Panc1 (cell line): ENCODE measurements around the gene NXPH2. TPM values are rescaled to one million over a fixed set of nuclear protein-coding genes. Genes with fewer than 3 reads are reported as not detected.
A peak's percentile ranks its signal among the peaks of the same experiment; 100 is the strongest.

Experiments
- ATAC-seq: fragments of 200-7000 bp; cut with Tn5 transposase; 2 replicates; pipeline ENCODE4 v1.9.1; 2020; ENCODE audit warnings: mild to moderate bottlenecking, moderate library complexity
- BruUV-seq: library from RNA; stranded (reverse); fragments of 400-500 nt; replicated peaks from 2 replicates; lab custom pipeline; 2021; lab: Mats Ljungman, UMichigan
- CTCF ChIA-PET: fragments of 300-600 bp; sonication (Branson Sonifier 250); formaldehyde crosslinking; loops from one replicate; lab custom pipeline; 2022; ENCODE audit warnings: antibody characterized with exemption; lab: Charles Lee
- POLR2A ChIA-PET: fragments of 300-600 bp; sonication (Branson Sonifier 250); formaldehyde crosslinking; loops from one replicate; lab custom pipeline; 2022; ENCODE audit warnings: antibody characterized with exemption; lab: Charles Lee
- DNase-seq: peaks from one replicate; pipeline ENCODE4 v3.0.0-alpha.2; 2010; ENCODE audit warnings: low read depth, low spot score
- H3K27ac ChIP-seq: 2 replicates; pipeline ENCODE4 v1.5.1; 2011; ENCODE audit warnings: mild to moderate bottlenecking, low read length, inconsistent platforms
- H3K27me3 ChIP-seq: fragments of 200-500 bp; sonication (Bioruptor generic); 2 replicates; pipeline ENCODE4 v1.6.0; 2014; ENCODE audit warnings: low read length, inconsistent platforms; ENCODE audit not compliant: control insufficient read depth, insufficient read depth
- H3K36me3 ChIP-seq: fragments of 200-500 bp; sonication (Bioruptor generic); 2 replicates; pipeline ENCODE4 v1.5.1; 2014; ENCODE audit warnings: inconsistent platforms, mild to moderate bottlenecking, low read length, moderate library complexity; ENCODE audit not compliant: control insufficient read depth, insufficient read depth
- H3K4me1 ChIP-seq: 2 replicates; pipeline ENCODE4 v1.5.1; 2011; ENCODE audit warnings: inconsistent platforms, mild to moderate bottlenecking, low read length, moderate library complexity; ENCODE audit not compliant: control insufficient read depth, insufficient read depth
- H3K4me3 ChIP-seq, 2 experiments: 2 replicates each; pipeline ENCODE4 v1.5.1; 2011 to 2012; ENCODE audit warnings: low read depth in 2 of 2, low read length in 2 of 2, mild to moderate bottlenecking in 2 of 2, inconsistent platforms in 1 of 2, moderate library complexity in 1 of 2
- H3K9me3 ChIP-seq: fragments of 200-500 bp; sonication (Bioruptor generic); 2 replicates; pipeline ENCODE4 v1.5.1; 2014; ENCODE audit warnings: low read depth, mild to moderate bottlenecking, inconsistent platforms, low read length, moderate library complexity; ENCODE audit not compliant: control insufficient read depth, insufficient read depth
- CTCF ChIP-seq: fragments of 450-650 bp; IDR thresholded peaks from 2 replicates; pipeline ENCODE4 v1.5.1; 2017; ENCODE audit warnings: mild to moderate bottlenecking
- POLR2AphosphoS5 ChIP-seq: IDR thresholded peaks from 2 replicates; pipeline ENCODE4 v1.6.1; 2012; ENCODE audit warnings: mild to moderate bottlenecking, low read depth, low read length, moderate library complexity
- SIN3A ChIP-seq: IDR thresholded peaks from 2 replicates; pipeline ENCODE4 v1.6.1; 2012; ENCODE audit warnings: low read depth, mild to moderate bottlenecking, low read length, moderate library complexity, borderline replicate concordance; ENCODE audit not compliant: insufficient read depth
- TCF7L2 ChIP-seq: IDR thresholded peaks from 2 replicates; pipeline ENCODE4 v1.6.1; 2011; ENCODE audit warnings: mild to moderate bottlenecking, low read depth, low read length, inconsistent platforms
- in situ Hi-C: cut with HindIII; loops from 2 replicates; pipeline ENCODE4 v1.10.0; 2016; ENCODE audit warnings: low sequenced_read_pairs, low pct_unique_long_range_greater_than_20kb
- intact Hi-C: fragments of 100-400 bp; cut with micrococcal nuclease; formaldehyde crosslinking; loops from one replicate; pipeline ENCODE4 v1.10.0; 2022; ENCODE audit not compliant: unreplicated experiment
- total RNA-seq: library from RNA; stranded (reverse); gene quantifications from one replicate; pipeline ENCODE4 v1.2.1, GENCODE V29; 2021; ENCODE audit not compliant: unreplicated experiment
- TF ChIP-seq, protein P1 (sequence below), 2 experiments: IDR thresholded peaks; 2 replicates each; pipeline ENCODE4 v1.6.1; 2011 to 2012; ENCODE audit warnings: low read depth in 2 of 2, control low read depth in 1 of 2, low read length in 1 of 2, mild to moderate bottlenecking in 1 of 2, moderate library complexity in 1 of 2; ENCODE audit not compliant: insufficient read depth in 1 of 2

Gene NXPH2
- total RNA-seq, 1 experiment from 2014 or later = 5.4 TPM

GRCh38 chr2:138767101-138767500 lies 13.1 kb downstream of the NXPH2 start:
- DNase-seq = no peak
- in situ Hi-C loops = no loop called here

GRCh38 chr2:138766464-138766863 lies 13.7 kb downstream of the NXPH2 start:
- BruUV-seq = no TSS peak
- in situ Hi-C loops (no loop called here), intact Hi-C loops (no loop called here)
- ATAC-seq (no peak), DNase-seq (no peak)
- ChIA-PET POLR2A (no interaction called here), CTCF (no interaction called here)
- Histone ChIP-seq H3K4me3 (no peak overlapping the region), H3K27me3 (no peaks in the 10 kb centered on the region), H3K9me3 (no peaks in the 10 kb centered on the region), H3K36me3 (no peaks in the 10 kb centered on the region), H3K27ac (no peak overlapping the region), H3K4me1 (peaks cover 13% of the 10 kb centered on the region; the same call in 1 of the 2 replicates)
- no peak for TF ChIP-seq CTCF
- TF ChIP-seq, protein P1, sequence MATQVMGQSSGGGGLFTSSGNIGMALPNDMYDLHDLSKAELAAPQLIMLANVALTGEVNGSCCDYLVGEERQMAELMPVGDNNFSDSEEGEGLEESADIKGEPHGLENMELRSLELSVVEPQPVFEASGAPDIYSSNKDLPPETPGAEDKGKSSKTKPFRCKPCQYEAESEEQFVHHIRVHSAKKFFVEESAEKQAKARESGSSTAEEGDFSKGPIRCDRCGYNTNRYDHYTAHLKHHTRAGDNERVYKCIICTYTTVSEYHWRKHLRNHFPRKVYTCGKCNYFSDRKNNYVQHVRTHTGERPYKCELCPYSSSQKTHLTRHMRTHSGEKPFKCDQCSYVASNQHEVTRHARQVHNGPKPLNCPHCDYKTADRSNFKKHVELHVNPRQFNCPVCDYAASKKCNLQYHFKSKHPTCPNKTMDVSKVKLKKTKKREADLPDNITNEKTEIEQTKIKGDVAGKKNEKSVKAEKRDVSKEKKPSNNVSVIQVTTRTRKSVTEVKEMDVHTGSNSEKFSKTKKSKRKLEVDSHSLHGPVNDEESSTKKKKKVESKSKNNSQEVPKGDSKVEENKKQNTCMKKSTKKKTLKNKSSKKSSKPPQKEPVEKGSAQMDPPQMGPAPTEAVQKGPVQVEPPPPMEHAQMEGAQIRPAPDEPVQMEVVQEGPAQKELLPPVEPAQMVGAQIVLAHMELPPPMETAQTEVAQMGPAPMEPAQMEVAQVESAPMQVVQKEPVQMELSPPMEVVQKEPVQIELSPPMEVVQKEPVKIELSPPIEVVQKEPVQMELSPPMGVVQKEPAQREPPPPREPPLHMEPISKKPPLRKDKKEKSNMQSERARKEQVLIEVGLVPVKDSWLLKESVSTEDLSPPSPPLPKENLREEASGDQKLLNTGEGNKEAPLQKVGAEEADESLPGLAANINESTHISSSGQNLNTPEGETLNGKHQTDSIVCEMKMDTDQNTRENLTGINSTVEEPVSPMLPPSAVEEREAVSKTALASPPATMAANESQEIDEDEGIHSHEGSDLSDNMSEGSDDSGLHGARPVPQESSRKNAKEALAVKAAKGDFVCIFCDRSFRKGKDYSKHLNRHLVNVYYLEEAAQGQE (IDR thresholded peaks at IDR 0.05; ENCODE audit: insufficient read depth in 1 of 2, low read depth in 2 of 2, low read length in 1 of 2) = peak; percentile 37 to 43; a peak in 1 of 4 replicates
- TF ChIP-seq TCF7L2 = no peak
- TF ChIP-seq POLR2AphosphoS5 = no peak

More at GRCh38 chr2:138767101-138767500, 13.1 kb downstream of the NXPH2 start:
- BruUV-seq = no TSS peak
- ATAC-seq = no peak
- Histone ChIP-seq H3K27ac (no peak overlapping the region), H3K4me1 (peaks cover 13% of the 10 kb centered on the region; the same call in 1 of the 2 replicates), H3K9me3 (no peaks in the 10 kb centered on the region), H3K4me3 (no peak overlapping the region), H3K27me3 (no peaks in the 10 kb centered on the region), H3K36me3 (no peaks in the 10 kb centered on the region)
- intact Hi-C loops = no loop called here
- TF ChIP-seq CTCF (no peak), POLR2AphosphoS5 (no peak), SIN3A (no peak), TCF7L2 (no peak)
- TF ChIP-seq, protein P1 (IDR thresholded peaks at IDR 0.05; ENCODE audit: insufficient read depth in 1 of 2, low read depth in 2 of 2, low read length in 1 of 2) = no peak
- ChIA-PET CTCF (no interaction called here), POLR2A (no interaction called here)
